K562 (cell line): Measurements from ENCODE around the gene PAK1IP1. TPM values are rescaled to one million over a fixed set of nuclear protein-coding genes. Genes with fewer than 3 reads are reported as not detected.

ENCODE experiments used
- ATAC-seq: fragments of 200-7000 bp; cut with Tn5 transposase; 3 replicates; pipeline ENCODE4 v1.9.1; 2020; ENCODE audit warnings: moderate library complexity
- BruUV-seq: library from RNA; stranded (reverse); fragments of 400-500 nt; replicated peaks from 2 replicates; lab custom pipeline; 2021; lab: Mats Ljungman, UMichigan
- CTCF ChIA-PET: fragments of 300-600 bp; formaldehyde crosslinking; extraction: SDS; loops from one replicate; lab custom pipeline; 2021; ENCODE audit warnings: low intra/inter-chr PET ratio; lab: Yijun Ruan, JAX
- POLR2A ChIA-PET: fragments of 300-600, 350-650 bp; sonication (Branson Sonifier 250); formaldehyde crosslinking; extraction: SDS; loops from one replicate; lab custom pipeline; 2021; ENCODE audit warnings: antibody characterized with exemption, inconsistent platforms; lab: Yijun Ruan, JAX
- DNase-seq, 4 experiments: peaks; one replicate each; pipeline versions ENCODE4 v3.0.0 to v3.0.0-alpha.2; 2011 to 2018; ENCODE audit warnings: low spot score in 3 of 4, mixed read lengths in 3 of 4; ENCODE audit errors: extremely low read depth in 1 of 4
- FAIRE-seq: peaks from 2 replicates; lab custom pipeline; 2011; peaks lifted over from hg19 to GRCh38; lab: Jason Lieb, UNC
- H2AFZ ChIP-seq: 2 replicates; pipeline ENCODE4 v1.6.0; 2011; ENCODE audit warnings: low read depth, low read length, control low read depth, inconsistent platforms
- H3K27ac ChIP-seq: fragments of 200-600 bp; 3 replicates; pipeline ENCODE4 v1.8.0; 2011; ENCODE audit warnings: low read depth, mild to moderate bottlenecking, control low read depth, inconsistent platforms, low read length, moderate library complexity, mixed read lengths; ENCODE audit errors: extremely low read depth
- H3K27me3 ChIP-seq, 2 experiments: fragments of 300-600 bp in 1 of 2; 2 replicates in 1 of 2; 3 replicates in 1 of 2; pipeline versions ENCODE4 v1.6.0 to v1.8.0; 2011; ENCODE audit warnings: inconsistent platforms in 2 of 2, low read length in 2 of 2, mild to moderate bottlenecking in 1 of 2, mixed read lengths in 1 of 2, moderate library complexity in 1 of 2; ENCODE audit not compliant: control insufficient read depth in 2 of 2, insufficient read depth in 2 of 2
- H3K36me3 ChIP-seq: fragments of 300-600 bp; 3 replicates; pipeline ENCODE4 v1.8.0; 2011; ENCODE audit warnings: mild to moderate bottlenecking, low read length, inconsistent platforms; ENCODE audit not compliant: control insufficient read depth, insufficient read depth
- H3K4me1 ChIP-seq, 2 experiments: fragments of 200-600 bp in 1 of 2; replicated peaks in 1 of 2; 2 replicates in 1 of 2; 3 replicates in 1 of 2; pipeline versions ENCODE4 v1.5.1 to v1.8.0; 2011; ENCODE audit warnings: inconsistent platforms in 2 of 2, low read length in 2 of 2, mild to moderate bottlenecking in 1 of 2, mixed read lengths in 1 of 2, moderate library complexity in 1 of 2; ENCODE audit not compliant: control insufficient read depth in 2 of 2, insufficient read depth in 2 of 2
- H3K4me2 ChIP-seq: 2 replicates; pipeline ENCODE4 v1.6.1; 2011; ENCODE audit warnings: low read length, control low read depth, inconsistent platforms, mixed read lengths; ENCODE audit not compliant: insufficient read depth
- H3K4me3 ChIP-seq: fragments of 200-600 bp; sonication (generic), shearing (Covaris generic); 2 replicates; pipeline ENCODE4 v1.5.1; 2016; ENCODE audit warnings: control low read depth, inconsistent platforms
- H3K79me2 ChIP-seq: fragments of 200-600 bp; 3 replicates; pipeline ENCODE4 v1.8.0; 2011; ENCODE audit warnings: low read length, inconsistent platforms; ENCODE audit not compliant: control insufficient read depth, insufficient read depth
- H3K9ac ChIP-seq, 2 experiments: 2 replicates each; pipeline versions ENCODE4 v1.6.0 to v1.6.1; 2011; ENCODE audit warnings: low read depth in 2 of 2, low read length in 2 of 2, control low read depth in 1 of 2, inconsistent platforms in 1 of 2, mild to moderate bottlenecking in 1 of 2, mixed read lengths in 1 of 2; ENCODE audit not compliant: insufficient read depth in 1 of 2
- H3K9me1 ChIP-seq: one replicate; pipeline ENCODE4 v1.6.0; 2011; ENCODE audit warnings: inconsistent platforms, mild to moderate bottlenecking, low read length, moderate library complexity; ENCODE audit not compliant: control insufficient read depth, insufficient read depth
- H3K9me3 ChIP-seq: replicated peaks from 2 replicates; pipeline ENCODE4 v1.5.1; 2011; ENCODE audit warnings: low read depth, low read length, inconsistent platforms; ENCODE audit not compliant: control insufficient read depth, insufficient read depth
- H4K20me1 ChIP-seq: replicated peaks from 2 replicates; pipeline ENCODE4 v1.6.1; 2011; ENCODE audit warnings: low read length, inconsistent platforms, mixed read lengths; ENCODE audit not compliant: control insufficient read depth, insufficient read depth
- CBFA2T2 ChIP-seq: fragments of 450-650 bp; conservative IDR thresholded peaks from 2 replicates; pipeline ENCODE4 v1.6.1; 2017; ENCODE audit warnings: mild to moderate bottlenecking
- CHD1 ChIP-seq: fragments of 200-600 bp; sonication (generic); IDR thresholded peaks from one replicate; pipeline ENCODE4 v1.6.1; 2012; ENCODE audit warnings: mild to moderate bottlenecking, moderate library complexity, low read length, inconsistent platforms
- HEY1 ChIP-seq: fragments of 250-450 bp; sonication (Bioruptor Pico); IDR thresholded peaks from 2 replicates; pipeline ENCODE4 v1.5.0; 2020; ENCODE audit warnings: mild to moderate bottlenecking, moderate library complexity, borderline replicate concordance
- NEUROD1 ChIP-seq: fragments of 150-350 bp; IDR thresholded peaks from 2 replicates; pipeline ENCODE4 v1.6.1; 2014; ENCODE audit warnings: borderline replicate concordance, low read length, low read depth; ENCODE audit not compliant: partially characterized antibody
- POLR3A ChIP-seq: IDR thresholded peaks from 2 replicates; pipeline ENCODE4 v1.6.1; 2011; ENCODE audit warnings: borderline replicate concordance, mild to moderate bottlenecking, moderate library complexity; ENCODE audit not compliant: insufficient read length, insufficient read depth; ENCODE audit errors: extremely low read depth
- PRPF4 ChIP-seq: fragments of 200-400 bp; formaldehyde crosslinking; IDR thresholded peaks from one replicate; pipeline ENCODE4 v1.6.1; 2017; ENCODE audit warnings: low read length, low read depth, mild to moderate bottlenecking; ENCODE audit not compliant: insufficient read depth, poor library complexity, severe bottlenecking
- SETDB1 ChIP-seq: IDR thresholded peaks from one replicate; pipeline ENCODE4 v1.6.1; 2012; ENCODE audit warnings: low read length, control low read depth, inconsistent platforms
- TEAD2 ChIP-seq: fragments of 450-650 bp; IDR thresholded peaks from 2 replicates; pipeline ENCODE4 v1.6.1; 2016; ENCODE audit warnings: missing genetic modification characterization, control low read depth, missing compliant biosample characterization
- WGBS: fragments of 100-300 bp; shearing (Covaris generic); methylation state at CpG from one replicate; pipeline ENCODE4 v1.1.6; 2016; ENCODE audit warnings: low coverage, mixed read lengths; ENCODE audit not compliant: insufficient coverage; ENCODE audit errors: missing lambda C conversion rate; 5-methylcytosine and 5-hydroxymethylcytosine counted together
- in situ Hi-C: fragments of 300-500 bp; cut with MboI; formaldehyde crosslinking; loops from 4 replicates; pipeline ENCODE4 v1.15.0; 2018; ENCODE audit warnings: inconsistent platforms, mixed read lengths
- intact Hi-C: fragments of 100-400 bp; cut with micrococcal nuclease; formaldehyde crosslinking; loops from 2 replicates; pipeline ENCODE4 v1.14.2; 2022
- polyA plus RNA-seq, 8 experiments: library from polyadenylated mRNA; depleted of rRNA in 4 of 8; stranded (reverse) in 5 of 8; unstranded in 3 of 8; fragments of >200 nt; fragmentation: Nextera tagmentation in 2 of 8; fragmentation: Illumina TruSeq in 1 of 8; extraction: Ambion mirVana in 2 of 8; extraction: Trizol in 1 of 8; gene quantifications; 2 replicates each; pipeline versions ENCODE4 v1.2.1 to v1.2.3, GENCODE V29; 2011 to 2014; ENCODE audit warnings: inconsistent platforms in 1 of 8, missing spikeins in 1 of 8
- total RNA-seq, 7 experiments: library from RNA; depleted of rRNA in 6 of 7; stranded (reverse); fragments of >200 nt in 6 of 7; fragmentation: Illumina TruSeq in 2 of 7; extraction: Trizol in 2 of 7; gene quantifications; 2 replicates each; pipeline versions ENCODE4 v1.2.1 to v1.2.3, GENCODE V29; 2011 to 2021; ENCODE audit warnings: low replicate concordance in 1 of 7
- TF ChIP-seq, protein P1 (sequence below), 2 experiments: IDR thresholded peaks in 1 of 2; conservative IDR thresholded peaks in 1 of 2; 2 replicates each; pipeline ENCODE4 v1.6.1; 2016; ENCODE audit warnings: low read depth in 2 of 2, mild to moderate bottlenecking in 1 of 2, missing compliant biosample characterization in 1 of 2, missing genetic modification characterization in 1 of 2, moderate library complexity in 1 of 2
- TF ChIP-seq, protein P2 (sequence below): IDR thresholded peaks from 2 replicates; pipeline ENCODE4 v1.6.1; 2016; ENCODE audit warnings: missing genetic modification characterization, missing compliant biosample characterization
- TF ChIP-seq, protein P3 (sequence below): fragments of 450-650 bp; formaldehyde crosslinking; IDR thresholded peaks from 2 replicates; pipeline ENCODE4 v1.4.0; 2022; ENCODE audit warnings: mild to moderate bottlenecking, moderate library complexity
- TF ChIP-seq, protein P4 (sequence below): IDR thresholded peaks from 2 replicates; pipeline ENCODE4 v1.6.1; 2012; ENCODE audit warnings: low read depth, low read length, improper control_type of control experiment, borderline replicate concordance
- TF ChIP-seq, protein P5 (sequence below): sonication (generic); IDR thresholded peaks from 2 replicates; pipeline ENCODE4 v1.6.1; 2016

The PAK1IP1 gene
- total and polyA plus RNA-seq, 9 of the 15 experiments (the other 6 are each of a cell fraction or from before 2014, with no cell fraction given): 50.0 to 200 (median 87.0) TPM

DNA sequence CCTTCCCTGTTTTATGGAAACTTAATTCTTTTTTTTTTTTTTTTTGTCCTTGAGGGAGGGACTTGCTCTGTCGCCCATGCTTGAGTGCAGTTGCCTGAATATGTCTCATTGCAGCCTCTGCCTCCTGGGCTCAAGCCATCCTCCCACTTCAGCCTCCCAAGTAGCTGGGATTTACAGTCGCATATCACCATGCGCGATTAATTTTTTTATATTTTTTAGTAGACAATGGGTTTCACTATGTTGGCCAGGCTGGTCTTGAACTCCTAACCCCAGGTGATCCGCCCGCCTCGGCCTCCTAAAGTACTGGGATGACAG, 28.8 kb downstream of the PAK1IP1 start:
- ChIA-PET POLR2A (interaction anchor here (2.8 to 4.0 kb wide), 2 partner anchors 12 to 19 kb away, joined by 10 to 48 read pairs; no protein-coding TSS in a partner anchor), CTCF (no interaction called here)
- DNase-seq: peak in 1 of 4 experiments; percentile 35
- Histone ChIP-seq H3K79me2 (peaks cover 49% of the 10 kb centered on the region), H3K27ac (peak overlapping the region; percentile 88), H2AFZ (peak overlapping the region; percentile 90), H3K27me3 (no peaks in the 10 kb centered on the region), H3K9ac (peak overlapping the region; percentile 85 to 92), H3K9me3 (peaks cover 10% of the 10 kb centered on the region), H3K4me1 (peaks cover 46 to 51% of the 10 kb centered on the region in 2 experiments), H3K4me3 (peak overlapping the region; percentile 64), H4K20me1 (no peaks in the 10 kb centered on the region), H3K4me2 (peak overlapping the region; percentile 79), H3K36me3 (peaks cover 35% of the 10 kb centered on the region), H3K9me1 (no peaks in the 10 kb centered on the region)
- ATAC-seq: no peak
- no peak for FAIRE-seq
- intact Hi-C loops (loop anchor here (1.0 to 2.0 kb wide), 3 partner anchors 29 to 163 kb away; partner anchors contain the start of genes C6orf52, PAK1IP1 and SYCP2L), in situ Hi-C loops (no loop called here)
- BruUV-seq: no TSS peak
- 1% methylated on average over 7 of the region's 7 CpGs for WGBS
- no peak for TF ChIP-seq HEY1 (CRISPR knock-in tag)
- TF ChIP-seq, protein P1, sequence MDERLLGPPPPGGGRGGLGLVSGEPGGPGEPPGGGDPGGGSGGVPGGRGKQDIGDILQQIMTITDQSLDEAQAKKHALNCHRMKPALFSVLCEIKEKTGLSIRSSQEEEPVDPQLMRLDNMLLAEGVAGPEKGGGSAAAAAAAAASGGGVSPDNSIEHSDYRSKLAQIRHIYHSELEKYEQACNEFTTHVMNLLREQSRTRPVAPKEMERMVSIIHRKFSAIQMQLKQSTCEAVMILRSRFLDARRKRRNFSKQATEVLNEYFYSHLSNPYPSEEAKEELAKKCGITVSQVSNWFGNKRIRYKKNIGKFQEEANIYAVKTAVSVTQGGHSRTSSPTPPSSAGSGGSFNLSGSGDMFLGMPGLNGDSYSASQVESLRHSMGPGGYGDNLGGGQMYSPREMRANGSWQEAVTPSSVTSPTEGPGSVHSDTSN (CRISPR knock-in tag; IDR thresholded peaks at IDR 0.05; ENCODE audit: low read depth): no peak
- TF ChIP-seq, protein P1 (tag; conservative IDR thresholded peaks at IDR 0.05; ENCODE audit: low read depth): no peak
- TF ChIP-seq, protein P2, sequence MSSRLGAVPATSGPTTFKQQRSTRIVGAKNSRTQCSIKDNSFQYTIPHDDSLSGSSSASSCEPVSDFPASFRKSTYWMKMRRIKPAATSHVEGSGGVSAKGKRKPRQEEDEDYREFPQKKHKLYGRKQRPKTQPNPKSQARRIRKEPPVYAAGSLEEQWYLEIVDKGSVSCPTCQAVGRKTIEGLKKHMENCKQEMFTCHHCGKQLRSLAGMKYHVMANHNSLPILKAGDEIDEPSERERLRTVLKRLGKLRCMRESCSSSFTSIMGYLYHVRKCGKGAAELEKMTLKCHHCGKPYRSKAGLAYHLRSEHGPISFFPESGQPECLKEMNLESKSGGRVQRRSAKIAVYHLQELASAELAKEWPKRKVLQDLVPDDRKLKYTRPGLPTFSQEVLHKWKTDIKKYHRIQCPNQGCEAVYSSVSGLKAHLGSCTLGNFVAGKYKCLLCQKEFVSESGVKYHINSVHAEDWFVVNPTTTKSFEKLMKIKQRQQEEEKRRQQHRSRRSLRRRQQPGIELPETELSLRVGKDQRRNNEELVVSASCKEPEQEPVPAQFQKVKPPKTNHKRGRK (tag): 0 out of 2 replicates have a peak, but pooled peaks have one; percentile 40
- no peak for TF ChIP-seq TEAD2 (tag)
- no peak for TF ChIP-seq CBFA2T2
- TF ChIP-seq, protein P3, sequence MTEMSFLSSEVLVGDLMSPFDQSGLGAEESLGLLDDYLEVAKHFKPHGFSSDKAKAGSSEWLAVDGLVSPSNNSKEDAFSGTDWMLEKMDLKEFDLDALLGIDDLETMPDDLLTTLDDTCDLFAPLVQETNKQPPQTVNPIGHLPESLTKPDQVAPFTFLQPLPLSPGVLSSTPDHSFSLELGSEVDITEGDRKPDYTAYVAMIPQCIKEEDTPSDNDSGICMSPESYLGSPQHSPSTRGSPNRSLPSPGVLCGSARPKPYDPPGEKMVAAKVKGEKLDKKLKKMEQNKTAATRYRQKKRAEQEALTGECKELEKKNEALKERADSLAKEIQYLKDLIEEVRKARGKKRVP (CRISPR knock-in tag): 0 out of 2 replicates have a peak, but pooled peaks have one; percentile 2
- no peak for TF ChIP-seq NEUROD1
- TF ChIP-seq, protein P4, sequence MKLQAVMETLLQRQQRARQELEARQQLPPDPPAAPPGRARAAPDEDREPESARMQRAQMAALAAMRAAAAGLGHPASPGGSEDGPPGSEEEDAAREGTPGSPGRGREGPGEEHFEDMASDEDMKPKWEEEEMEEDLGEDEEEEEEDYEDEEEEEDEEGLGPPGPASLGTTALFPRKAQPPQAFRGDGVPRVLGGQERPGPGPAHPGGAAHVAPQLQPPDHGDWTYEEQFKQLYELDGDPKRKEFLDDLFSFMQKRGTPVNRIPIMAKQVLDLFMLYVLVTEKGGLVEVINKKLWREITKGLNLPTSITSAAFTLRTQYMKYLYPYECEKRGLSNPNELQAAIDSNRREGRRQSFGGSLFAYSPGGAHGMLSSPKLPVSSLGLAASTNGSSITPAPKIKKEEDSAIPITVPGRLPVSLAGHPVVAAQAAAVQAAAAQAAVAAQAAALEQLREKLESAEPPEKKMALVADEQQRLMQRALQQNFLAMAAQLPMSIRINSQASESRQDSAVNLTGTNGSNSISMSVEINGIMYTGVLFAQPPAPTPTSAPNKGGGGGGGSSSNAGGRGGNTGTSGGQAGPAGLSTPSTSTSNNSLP: no peak
- no peak for TF ChIP-seq PRPF4
- TF ChIP-seq POLR3A: no peak
- TF ChIP-seq SETDB1: no peak
- TF ChIP-seq, protein P5, sequence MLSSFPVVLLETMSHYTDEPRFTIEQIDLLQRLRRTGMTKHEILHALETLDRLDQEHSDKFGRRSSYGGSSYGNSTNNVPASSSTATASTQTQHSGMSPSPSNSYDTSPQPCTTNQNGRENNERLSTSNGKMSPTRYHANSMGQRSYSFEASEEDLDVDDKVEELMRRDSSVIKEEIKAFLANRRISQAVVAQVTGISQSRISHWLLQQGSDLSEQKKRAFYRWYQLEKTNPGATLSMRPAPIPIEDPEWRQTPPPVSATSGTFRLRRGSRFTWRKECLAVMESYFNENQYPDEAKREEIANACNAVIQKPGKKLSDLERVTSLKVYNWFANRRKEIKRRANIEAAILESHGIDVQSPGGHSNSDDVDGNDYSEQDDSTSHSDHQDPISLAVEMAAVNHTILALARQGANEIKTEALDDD: no peak
- TF ChIP-seq CHD1: peak; percentile 17
